GM19328 (cell line): Measurements from ENCODE around the gene KIFBP.
"Not testable (repeated sequence)": the region's sequence is repeated elsewhere in the genome, so short reads cannot be mapped to it uniquely, and the experiment has no call there.

Experiments used
- ATAC-seq: cut with Tn5 transposase; IDR thresholded peaks from one replicate; pipeline ENCODE4 v1.9.1; 2021; ENCODE audit warnings: mild to moderate bottlenecking, moderate library complexity; ENCODE audit not compliant: unreplicated experiment

The KIFBP gene

DNA sequence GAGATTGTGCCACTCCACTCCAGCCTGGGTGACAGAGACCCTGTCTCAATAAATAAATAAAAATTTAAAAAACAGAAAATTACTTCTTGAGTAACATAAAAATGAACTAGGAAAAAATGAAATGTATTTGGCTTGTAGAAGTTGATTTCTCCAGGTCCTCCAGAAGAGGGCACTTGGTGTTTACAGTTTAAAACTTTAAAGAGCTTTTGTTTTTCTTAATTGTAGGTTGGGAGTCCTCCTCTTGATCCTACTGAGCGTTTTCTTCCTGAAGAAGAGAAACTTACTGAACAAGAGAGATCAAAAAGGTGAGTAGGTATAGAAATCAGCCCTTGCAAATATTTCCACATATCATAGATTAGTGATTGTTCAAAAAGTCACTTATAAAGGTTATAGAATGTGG is 16.2 kb downstream of the KIFBP start:
- ATAC-seq, result no peak

DNA sequence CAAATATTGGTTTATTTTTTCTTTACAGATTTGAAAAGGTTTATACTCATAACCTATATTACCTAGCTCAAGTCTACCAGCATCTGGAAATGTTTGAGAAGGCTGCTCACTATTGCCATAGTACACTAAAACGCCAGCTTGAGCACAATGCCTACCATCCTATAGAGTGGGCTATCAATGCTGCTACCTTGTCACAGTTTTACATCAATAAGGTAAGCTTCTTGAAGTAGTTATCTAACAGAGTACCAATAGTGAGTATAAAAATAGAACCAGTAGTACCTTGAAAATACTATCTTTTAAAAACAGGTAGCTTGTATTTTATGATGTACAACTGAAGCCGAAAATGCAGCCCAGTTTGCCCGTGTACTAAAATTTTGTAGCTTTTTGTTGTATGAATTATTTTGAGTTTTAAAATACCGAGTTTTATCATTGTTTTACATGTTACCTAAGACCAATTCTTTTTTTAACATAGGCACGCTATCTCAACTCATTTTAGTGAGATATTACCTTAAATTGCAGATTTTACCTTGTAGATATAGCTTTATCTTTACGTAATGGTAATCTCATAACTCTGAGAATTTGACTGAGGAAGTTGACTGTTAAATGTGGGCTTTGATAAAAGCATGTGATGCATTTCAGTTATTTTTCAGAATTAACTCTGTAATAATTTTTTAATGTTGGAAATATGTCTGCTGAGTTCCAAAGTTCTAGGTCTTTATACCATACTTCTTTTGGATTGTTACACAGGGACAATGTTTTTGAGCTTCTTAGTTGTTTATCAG is 17.3 kb downstream of the KIFBP start:
- ATAC-seq, result no peak

DNA sequence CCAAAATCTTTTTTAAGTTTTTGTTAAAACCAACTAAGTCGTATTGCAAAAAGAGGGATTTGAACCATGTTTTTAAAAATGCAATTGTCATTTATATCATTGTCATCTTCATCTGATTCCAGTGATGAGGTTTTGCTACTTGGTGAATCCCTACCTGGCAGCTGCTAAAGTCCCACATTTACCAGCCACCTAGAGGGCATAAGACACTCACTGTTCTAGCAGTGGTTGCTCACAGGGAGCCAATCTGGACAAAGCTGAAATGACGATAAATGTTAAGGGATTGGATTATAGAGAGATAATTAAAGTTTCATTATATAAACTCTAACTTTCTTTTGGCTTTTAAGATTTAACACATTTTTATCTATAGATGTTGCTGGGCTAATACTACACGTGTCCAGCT is 18.7 kb downstream of the KIFBP start:
- no peak for ATAC-seq

DNA sequence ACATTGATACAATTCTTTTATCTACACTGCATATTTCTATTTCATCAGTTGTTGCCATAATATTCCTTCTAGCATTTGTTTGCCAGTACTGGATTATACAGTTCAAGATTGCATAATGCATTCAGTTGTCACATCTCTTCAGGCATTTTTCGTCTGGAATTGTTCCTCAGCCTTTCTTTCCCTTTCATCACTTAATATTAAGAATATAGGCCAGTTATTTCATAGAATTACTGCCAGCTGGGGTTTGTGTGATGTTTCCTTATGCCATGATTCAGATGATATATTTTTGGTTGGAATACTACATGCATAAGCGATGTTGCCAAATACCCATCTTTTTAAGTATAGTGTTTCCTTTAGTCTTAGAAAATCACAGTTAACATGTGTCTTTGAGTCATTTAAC is 20.8 kb downstream of the KIFBP start:
- no peak for ATAC-seq

DNA sequence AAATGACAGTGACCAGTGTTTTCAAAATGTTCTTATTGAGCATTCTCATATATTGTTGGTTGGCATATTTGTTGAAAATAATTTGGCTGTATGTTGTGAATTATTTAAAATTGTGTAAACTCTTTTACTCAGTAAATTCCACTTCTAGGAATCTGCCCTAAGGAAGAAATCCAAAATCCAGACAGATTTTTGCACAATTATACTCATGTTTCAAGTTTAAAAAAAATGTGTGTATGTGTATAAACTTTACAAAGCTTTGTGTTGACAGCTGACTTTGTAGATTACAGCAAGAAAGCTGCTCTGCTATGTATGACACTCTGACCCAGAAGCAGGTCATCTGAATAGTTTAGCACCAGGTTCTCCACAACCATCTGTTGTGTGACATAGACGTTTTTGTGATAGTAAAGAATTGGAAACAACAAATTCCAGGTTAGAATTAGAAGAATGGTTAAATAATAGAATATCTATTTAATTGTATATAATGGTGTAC is 21.6 kb downstream of the KIFBP start:
- no peak for ATAC-seq

DNA sequence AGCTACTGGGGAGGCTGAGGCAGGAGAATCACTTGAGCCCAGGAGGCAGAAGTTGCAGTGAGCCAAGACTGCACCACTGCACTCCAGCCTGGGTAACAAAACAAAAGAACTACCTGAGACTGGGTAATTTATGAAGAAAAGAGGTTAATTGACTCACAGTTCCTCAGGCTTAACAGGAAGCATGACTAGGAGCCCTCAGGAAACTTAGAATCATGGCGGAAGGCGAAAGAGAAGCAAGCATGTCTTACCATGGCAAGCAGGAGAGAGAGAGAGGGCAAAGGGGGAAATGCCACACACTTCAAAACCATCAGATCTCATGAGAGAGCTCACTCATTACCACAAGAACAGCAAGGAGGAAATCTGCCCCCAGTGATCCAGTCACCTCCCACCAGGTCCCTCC is 24.2 kb downstream of the KIFBP start:
- not testable (repeated sequence) for ATAC-seq

DNA sequence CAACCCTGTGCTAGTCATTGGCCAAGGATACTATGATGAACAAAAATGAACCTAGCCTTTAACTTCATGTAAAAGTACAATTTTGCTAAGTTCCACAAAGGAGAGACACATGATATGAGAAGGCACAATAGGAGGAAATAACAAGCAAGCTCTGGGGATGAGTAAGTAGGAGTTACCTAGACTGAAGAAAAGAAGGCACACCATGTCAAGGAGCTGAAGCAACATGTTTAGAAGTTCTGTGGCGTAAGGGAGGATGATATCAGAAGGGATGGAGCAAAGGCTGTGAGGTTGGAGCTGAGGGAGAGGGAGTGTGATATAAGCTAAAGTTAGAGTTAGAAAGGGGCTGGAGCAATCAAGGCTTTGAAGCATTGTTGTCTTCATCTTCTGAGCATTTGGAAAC is 25.6 kb downstream of the KIFBP start:
- ATAC-seq, result no peak

DNA sequence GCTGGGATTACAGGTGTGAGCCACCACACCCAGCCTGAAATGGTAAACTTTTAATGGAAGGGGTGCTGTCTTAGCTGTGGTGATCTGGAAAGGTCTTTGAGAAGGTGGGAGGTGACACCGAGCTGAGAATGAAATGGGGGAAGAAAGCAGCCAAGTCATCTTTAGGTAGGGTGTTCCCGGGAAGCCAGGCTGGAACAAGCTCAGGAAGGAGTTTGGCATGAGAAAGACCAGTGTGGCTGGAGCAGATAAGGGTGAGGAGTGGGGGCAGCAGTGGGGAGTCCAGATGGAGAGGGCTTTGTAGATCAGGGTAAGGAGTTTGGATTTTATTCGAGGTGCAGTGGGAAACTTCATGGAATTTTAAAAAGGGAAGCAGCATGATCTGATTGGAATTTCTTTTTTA is 30.0 kb downstream of the KIFBP start:
- ATAC-seq, result no peak

DNA sequence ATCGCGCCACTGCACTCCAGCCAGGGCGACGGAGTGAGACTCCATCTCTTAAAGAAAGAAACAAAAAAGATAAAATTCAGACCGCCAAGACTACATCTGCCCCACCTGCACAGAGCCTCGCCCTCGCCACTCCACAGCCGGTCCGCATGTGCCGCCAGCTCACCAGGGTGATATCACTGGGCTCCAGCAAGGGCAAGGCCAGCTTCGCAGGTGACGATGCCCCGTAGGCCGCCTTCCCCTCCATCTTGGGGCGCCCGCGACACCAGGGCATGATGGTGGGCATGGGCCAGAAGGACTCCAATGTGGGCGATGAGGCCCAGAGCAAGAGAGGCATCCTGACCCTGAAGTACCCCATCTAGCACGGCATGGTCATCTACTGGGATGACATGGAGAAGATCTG is 34.0 kb downstream of the KIFBP start:
- ATAC-seq, result no peak

DNA sequence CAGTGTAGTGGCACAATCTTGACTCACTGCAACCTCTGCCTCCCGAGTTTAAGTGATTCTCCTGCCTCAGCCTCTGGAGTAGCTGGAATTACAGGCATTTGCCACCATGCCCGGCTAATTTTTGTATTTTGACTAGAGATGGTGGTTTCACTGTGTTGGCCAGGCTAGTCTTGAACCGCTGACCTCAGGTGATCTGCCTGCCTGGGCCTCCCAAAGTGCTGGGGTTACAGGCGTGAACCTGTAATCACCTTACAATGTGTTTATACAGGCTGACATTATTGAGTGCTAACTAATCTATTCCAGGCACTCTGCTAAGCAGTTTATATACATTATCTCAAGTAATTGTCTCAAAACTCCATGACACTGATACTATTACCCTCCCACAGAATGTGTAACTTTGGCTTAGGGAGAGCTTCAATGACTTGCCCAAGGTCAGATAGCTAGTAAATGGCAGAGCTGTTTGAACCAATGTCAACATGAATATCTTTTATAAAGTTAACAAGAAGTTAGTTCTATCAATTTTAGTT is 36.8 kb downstream of the KIFBP start:
- no peak for ATAC-seq

DNA sequence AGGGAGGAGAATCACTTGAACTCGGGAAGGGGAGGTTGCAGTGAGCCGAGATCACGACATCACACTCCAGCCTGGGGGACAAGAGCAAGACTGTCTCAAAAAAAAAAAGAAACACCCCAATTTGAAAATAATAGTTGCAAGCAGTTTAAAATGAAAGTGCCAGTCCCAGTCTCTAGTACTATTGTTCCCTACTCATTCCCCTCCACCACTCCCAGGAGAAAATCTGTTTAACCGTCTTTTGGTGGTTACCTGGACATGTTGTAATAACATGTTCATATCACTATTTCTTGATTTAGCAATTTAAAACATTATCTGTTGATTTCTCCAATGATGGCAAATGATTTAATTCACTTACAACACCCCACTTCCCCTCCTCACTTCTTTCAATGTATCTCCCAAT is 44.7 kb downstream of the KIFBP start:
- ATAC-seq, result no peak

DNA sequence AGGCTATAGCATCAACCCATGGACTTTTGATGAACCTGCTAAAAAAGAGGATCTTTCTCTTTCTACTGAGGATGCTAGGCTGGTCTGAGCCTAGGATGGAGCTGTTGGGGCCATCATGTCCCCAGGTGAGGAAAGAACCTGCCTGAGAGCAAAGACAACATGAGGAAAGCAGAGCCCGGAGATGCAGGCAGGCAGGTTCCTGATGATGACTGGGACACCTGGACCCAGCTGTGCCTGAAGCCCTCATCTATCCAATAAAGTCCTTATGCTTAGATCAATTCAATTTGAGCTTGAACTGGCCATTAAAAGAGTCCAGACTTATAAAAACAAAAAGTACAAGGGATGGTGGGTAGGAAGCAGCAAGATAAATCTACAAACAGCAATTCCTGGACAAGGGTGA is 48.9 kb downstream of the KIFBP start:
- ATAC-seq, result no peak

DNA sequence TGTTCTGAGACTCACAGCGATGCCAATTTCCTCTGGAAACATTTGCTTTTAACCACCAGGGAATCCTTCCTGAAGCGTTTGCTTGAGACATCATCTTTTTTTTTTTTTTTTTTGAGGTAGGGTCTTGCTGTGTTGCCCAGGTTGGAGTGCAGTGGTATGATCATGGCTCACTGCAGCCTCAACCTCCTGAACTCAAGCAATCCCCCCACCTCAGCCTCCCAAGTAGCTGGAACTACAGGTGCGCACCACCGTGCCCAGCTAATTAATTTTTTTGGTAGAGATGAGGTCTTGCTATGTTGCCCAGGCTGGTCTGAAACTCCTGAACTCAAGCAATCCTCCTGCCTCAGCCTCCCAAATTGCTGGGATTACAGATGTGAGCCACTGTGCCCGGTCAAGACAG is 52.3 kb downstream of the KIFBP start:
- ATAC-seq, result not testable (repeated sequence)

DNA sequence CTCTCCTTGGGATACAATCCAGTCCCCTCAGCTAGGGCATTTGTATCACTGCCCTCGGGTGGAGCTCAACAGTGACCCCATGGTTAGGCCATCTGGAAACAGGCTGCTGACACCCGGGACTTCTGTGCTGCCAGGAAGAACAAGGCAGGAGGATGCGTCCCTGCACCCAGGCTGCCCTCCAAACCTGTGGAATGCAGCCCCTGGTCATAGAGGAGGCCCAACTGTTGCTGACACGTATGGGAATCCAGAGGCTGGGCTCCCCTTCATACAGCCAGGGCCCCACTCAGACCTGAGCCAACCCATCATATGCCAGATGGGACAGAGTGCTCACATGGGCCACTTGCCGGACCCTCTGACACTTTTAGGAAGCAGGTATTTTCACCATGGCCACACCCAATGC is 53.8 kb downstream of the KIFBP start:
- no peak for ATAC-seq

DNA sequence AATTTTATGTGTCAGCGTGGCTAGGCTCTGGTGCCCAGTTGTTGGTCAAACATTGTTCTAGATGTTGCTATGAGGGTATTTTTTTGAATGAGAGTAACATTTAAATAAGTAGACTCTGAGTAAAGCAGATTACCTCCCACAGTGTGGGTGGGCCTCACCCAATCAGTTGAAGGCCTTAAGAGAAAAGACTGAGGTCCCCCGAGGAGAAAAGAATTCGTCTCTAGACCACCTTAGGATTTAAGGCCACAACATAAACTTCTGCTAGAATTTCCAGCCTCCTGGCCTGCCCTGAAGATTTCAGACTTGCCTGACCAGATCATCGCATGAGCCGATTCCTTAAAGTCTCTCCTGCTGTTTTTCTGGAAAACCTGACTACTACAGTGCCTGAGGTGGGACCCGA is 54.2 kb downstream of the KIFBP start:
- no peak for ATAC-seq

DNA sequence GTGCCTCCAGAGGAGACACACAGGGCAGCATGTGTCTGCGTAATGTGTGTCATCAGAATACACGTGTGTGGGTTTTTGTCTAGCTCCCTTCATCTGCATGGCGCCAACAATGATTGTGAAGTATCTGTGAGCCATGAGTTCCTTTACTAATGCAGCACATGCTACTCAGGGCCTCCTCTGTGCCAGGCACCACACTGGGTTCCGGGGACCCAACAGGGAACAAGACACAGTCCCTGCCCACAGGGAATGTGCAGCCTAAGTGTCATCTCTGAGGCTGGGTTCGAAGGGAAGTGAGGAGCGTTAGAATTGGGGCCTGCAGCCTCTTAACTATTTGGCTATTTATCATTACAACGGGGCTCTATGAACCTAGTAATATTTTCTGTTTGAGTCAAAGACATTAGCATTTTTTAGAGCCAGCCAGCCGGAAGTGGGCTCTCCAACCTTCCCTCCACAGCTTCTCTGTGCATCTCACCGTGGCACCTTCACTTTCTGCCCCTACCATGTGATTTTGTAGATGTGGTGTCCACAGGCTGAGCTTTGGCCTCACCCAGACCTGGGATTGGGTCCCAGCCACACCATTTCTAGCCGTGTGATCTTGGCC is 55.4 kb downstream of the KIFBP start:
- no peak for ATAC-seq

DNA sequence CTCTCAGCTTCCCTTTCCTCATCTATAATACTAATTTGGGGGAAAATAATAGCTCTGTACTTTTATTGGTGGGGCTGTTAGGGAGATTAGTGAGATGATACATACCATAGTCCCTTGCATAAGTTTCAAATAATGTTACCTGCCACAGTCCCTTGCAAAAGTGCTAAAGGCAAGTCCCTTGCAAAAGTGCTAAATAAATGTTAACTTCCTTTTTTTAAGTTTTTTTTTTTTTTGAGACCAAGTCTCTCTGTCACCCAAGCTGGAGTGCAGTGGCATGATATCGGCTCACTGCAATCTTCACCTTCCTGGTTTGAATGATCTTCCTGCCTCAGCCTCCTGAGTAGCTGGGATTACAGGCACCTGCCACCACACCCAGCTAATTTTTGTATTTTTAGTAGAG is 55.9 kb downstream of the KIFBP start:
- no peak for ATAC-seq

DNA sequence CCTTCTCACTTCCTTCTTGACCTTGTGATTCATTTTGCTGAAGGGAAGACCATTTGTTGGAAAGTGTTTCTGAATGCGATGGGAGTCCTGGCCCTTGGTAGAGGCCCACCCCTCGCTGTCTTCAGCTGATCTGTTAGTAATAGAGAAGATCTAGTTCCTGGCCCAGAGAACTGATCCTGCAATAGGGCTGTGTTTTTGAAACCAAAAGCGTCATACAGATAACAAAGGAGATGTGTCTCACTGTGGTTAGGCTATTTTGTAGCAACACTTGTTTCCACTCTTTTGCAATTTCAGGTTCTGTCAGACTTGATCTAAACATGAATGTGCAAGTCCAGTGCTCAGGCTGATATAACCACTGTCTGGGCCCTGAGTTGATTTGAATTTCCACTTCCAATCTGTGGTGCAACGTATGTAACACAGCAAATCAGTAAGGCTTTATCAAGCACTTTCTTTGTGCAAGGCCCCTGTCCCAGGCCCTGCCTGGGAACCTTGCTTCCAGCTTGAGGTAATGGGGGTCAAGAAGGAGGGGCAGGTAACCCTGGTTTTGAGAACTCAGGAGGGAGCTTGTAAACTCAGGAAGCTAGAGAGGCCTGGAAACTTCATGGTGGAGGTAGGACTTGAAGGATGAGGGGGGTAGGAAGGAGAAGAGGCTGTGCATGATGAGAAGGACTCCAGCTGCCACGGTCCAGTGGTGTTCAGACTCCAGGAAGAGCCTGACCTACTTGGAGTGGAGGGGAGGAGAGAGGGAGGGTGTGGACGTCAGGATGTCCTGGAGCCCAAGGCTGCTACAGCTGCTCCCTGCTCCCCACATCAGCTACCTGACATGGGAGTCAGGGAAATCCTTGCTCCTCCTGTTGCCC is 57.1 kb downstream of the KIFBP start:
- ATAC-seq, result no peak

DNA sequence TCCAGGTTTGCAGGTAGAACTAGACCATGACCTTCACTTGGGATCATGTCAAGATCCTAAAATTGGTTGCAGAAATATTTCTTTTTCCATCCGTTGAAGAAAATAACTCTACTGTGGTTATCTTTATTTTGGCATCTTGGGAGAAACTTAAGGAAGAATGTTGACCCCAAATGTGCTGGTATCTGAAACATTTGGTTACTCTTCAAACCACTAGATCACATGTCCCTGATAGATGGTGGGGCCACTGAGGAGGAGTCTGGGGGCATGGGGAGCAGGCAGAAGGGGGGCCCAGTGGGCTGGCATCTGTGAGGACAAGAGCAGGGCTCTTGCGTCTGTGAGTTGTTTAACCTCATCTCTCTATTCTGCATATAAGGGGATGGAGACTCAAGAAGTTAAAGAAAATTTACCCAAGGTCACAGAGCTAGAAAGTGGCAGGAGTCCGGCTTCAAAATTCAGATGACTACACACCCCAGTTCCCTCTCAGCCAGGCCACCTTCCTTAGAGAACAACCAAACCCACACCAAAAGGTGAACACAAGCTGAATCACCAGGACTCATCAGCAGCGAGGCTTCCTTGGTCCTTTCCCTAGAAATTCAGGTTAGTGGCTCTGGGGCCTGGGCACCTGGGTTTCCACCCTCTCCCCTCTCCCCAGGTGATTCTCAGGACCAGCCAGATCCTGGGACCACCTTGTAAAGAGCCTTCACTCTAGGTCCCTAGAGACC is 58.7 kb downstream of the KIFBP start:
- ATAC-seq, result no peak

DNA sequence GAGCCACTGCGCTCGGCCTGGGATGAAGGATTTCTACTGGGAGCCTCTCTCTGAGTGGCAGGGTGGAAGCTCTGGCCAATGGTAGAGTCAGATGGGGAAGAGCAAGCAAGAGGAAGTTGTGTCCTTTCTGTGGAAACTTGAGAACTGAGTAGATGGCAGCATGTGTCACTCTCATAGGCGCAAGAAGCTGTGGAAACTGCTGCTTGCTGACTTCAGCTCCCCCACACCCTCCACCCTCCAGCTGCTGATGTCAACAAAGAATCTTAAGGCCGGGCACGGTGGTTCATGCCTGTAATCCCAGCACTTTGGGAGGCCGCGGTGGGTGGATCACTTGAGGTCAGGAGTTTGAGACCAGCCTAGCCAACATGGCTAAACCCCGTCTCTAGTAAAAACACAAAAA is 59.5 kb downstream of the KIFBP start:
- ATAC-seq, result no peak

DNA sequence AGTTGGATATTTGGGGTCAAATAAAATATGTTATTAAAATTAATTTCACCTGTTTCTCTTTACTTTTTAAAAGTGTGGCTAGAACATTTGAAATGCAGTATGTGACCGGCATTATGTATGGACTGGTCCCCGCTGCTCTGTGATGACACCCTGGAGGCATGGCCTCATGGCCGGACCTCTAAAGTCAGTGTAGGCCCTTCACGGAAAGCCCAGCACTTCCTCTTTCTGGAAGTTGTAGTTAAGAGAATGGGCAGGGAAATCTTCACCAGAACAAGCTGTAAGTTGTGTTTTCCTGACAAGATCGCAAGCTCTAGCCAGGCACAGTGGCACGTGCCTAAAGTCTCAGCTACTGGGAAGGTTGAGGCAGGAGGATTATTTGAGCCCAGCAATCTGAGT is 61.0 kb downstream of the KIFBP start:
- no peak for ATAC-seq
